Activated CD4-positive, alpha-beta memory T cell treated with anti-CD3 and anti-CD28 coated beads for 36 hours (primary cell): ENCODE measurements around the gene KANSL1L. TPM values are rescaled to one million over a fixed set of nuclear protein-coding genes. Genes with fewer than 3 reads are reported as not detected.

ENCODE experiments used
- CTCF ChIA-PET: fragments of 350-600 bp; sonication (Branson Sonifier 250); formaldehyde crosslinking; loops from one replicate; lab custom pipeline; 2021; ENCODE audit warnings: antibody characterized with exemption, inconsistent platforms; lab: Charles Lee
- POLR2A ChIA-PET: fragments of 350-600 bp; sonication (Branson Sonifier 250); formaldehyde crosslinking; loops from one replicate; lab custom pipeline; 2021; ENCODE audit warnings: antibody characterized with exemption; lab: Charles Lee
- DNase-seq: peaks from one replicate; pipeline ENCODE4 v3.0.0-alpha.2; 2020
- H3K27ac Mint-ChIP-seq: one replicate; pipeline ENCODE4 v1.8.0; 2021; ENCODE audit warnings: mixed read lengths
- H3K27me3 Mint-ChIP-seq: one replicate; pipeline ENCODE4 v1.8.0; 2021; ENCODE audit warnings: mixed read lengths
- H3K36me3 Mint-ChIP-seq: one replicate; pipeline ENCODE4 v1.8.0; 2021; ENCODE audit warnings: mixed read lengths
- H3K4me1 Mint-ChIP-seq: one replicate; pipeline ENCODE4 v1.8.0; 2021; ENCODE audit warnings: low read depth, mixed read lengths
- H3K4me3 Mint-ChIP-seq: one replicate; pipeline ENCODE4 v1.8.0; 2021; ENCODE audit warnings: mild to moderate bottlenecking, mixed read lengths
- H3K9me3 Mint-ChIP-seq: one replicate; pipeline ENCODE4 v1.8.0; 2021; ENCODE audit warnings: mixed read lengths
- intact Hi-C: fragments of 100-400 bp; cut with micrococcal nuclease; formaldehyde crosslinking; loops from one replicate; pipeline ENCODE4 v1.15.1; 2023
- total RNA-seq, 2 experiments: library from RNA; stranded (reverse); gene quantifications; one replicate each; pipeline ENCODE4 v1.2.3, GENCODE V29; 2021

Gene KANSL1L
- total RNA-seq, 2 experiments from 2014 or later: 4.0 to 4.6 TPM

- H3K27me3 Mint-ChIP-seq: no peaks in the 10 kb centered on the region
- H3K36me3 Mint-ChIP-seq: peaks cover 35% of the 10 kb centered on the region
- DNase-seq: no peak
- no peak overlapping the region for H3K27ac Mint-ChIP-seq
- ChIA-PET POLR2A (no interaction called here), CTCF (no interaction called here)
- peaks cover 32% of the 10 kb centered on the region for H3K9me3 Mint-ChIP-seq
- intact Hi-C loops: no loop called here
- no peak overlapping the region for H3K4me3 Mint-ChIP-seq
- H3K4me1 Mint-ChIP-seq: peaks cover 2% of the 10 kb centered on the region
Measured at GRCh38 chr2:210113614-210114235, 57.5 kb downstream of the KANSL1L start.

- peaks cover 3% of the 10 kb centered on the region for H3K4me1 Mint-ChIP-seq
- intact Hi-C loops: no loop called here
Measured at GRCh38 chr2:210112871-210113270, 58.3 kb downstream of the KANSL1L start.

GRCh38 chr2:210099940-210100339 is 71.3 kb downstream of the KANSL1L start:
- no peak for DNase-seq
- no peaks in the 10 kb centered on the region for H3K4me1 Mint-ChIP-seq
- no peak overlapping the region for H3K4me3 Mint-ChIP-seq
- H3K36me3 Mint-ChIP-seq: peaks cover 8% of the 10 kb centered on the region
- no peak overlapping the region for H3K27ac Mint-ChIP-seq
- ChIA-PET POLR2A (no interaction called here), CTCF (no interaction called here)
- no peaks in the 10 kb centered on the region for H3K27me3 Mint-ChIP-seq
- intact Hi-C loops: no loop called here
- H3K9me3 Mint-ChIP-seq: peaks cover 2% of the 10 kb centered on the region

More at GRCh38 chr2:210112871-210113270, 58.3 kb downstream of the KANSL1L start:
- POLR2A ChIA-PET: no interaction called here
- Mint-ChIP-seq H3K4me3 (no peak overlapping the region), H3K27ac (no peak overlapping the region), H3K36me3 (peaks cover 35% of the 10 kb centered on the region), H3K27me3 (no peaks in the 10 kb centered on the region), H3K9me3 (peaks cover 32% of the 10 kb centered on the region)
- DNase-seq: no peak
- CTCF ChIA-PET: no interaction called here

GRCh38 chr2:210094787-210095186 is 76.4 kb downstream of the KANSL1L start:
- peaks cover 2% of the 10 kb centered on the region for H3K36me3 Mint-ChIP-seq
- intact Hi-C loops: no loop called here
- H3K4me3 Mint-ChIP-seq: no peak overlapping the region
- H3K27ac Mint-ChIP-seq: no peak overlapping the region
- CTCF ChIA-PET: interaction anchor here (1.3 kb wide), 1 partner anchor 104 kb away, joined by 3 read pairs; no protein-coding TSS in a partner anchor
- no peaks in the 10 kb centered on the region for H3K27me3 Mint-ChIP-seq
- no peaks in the 10 kb centered on the region for H3K4me1 Mint-ChIP-seq
- POLR2A ChIA-PET: no interaction called here
- no peaks in the 10 kb centered on the region for H3K9me3 Mint-ChIP-seq
- DNase-seq: no peak

GRCh38 chr2:210092791-210093190 is 78.4 kb downstream of the KANSL1L start:
- no peak overlapping the region for H3K4me3 Mint-ChIP-seq
- no peak for DNase-seq
- intact Hi-C loops: no loop called here
- H3K9me3 Mint-ChIP-seq: no peaks in the 10 kb centered on the region
- no peaks in the 10 kb centered on the region for H3K4me1 Mint-ChIP-seq
- H3K27me3 Mint-ChIP-seq: no peaks in the 10 kb centered on the region
- H3K27ac Mint-ChIP-seq: no peak overlapping the region
- POLR2A ChIA-PET: no interaction called here
- peaks cover 2% of the 10 kb centered on the region for H3K36me3 Mint-ChIP-seq
- CTCF ChIA-PET: no interaction called here

- DNase-seq: no peak
- Mint-ChIP-seq H3K36me3 (no peaks in the 10 kb centered on the region), H3K4me1 (no peaks in the 10 kb centered on the region), H3K27me3 (no peaks in the 10 kb centered on the region), H3K4me3 (no peak overlapping the region), H3K9me3 (no peaks in the 10 kb centered on the region), H3K27ac (no peak overlapping the region)
- intact Hi-C loops: no loop called here
- POLR2A ChIA-PET: no interaction called here
- CTCF ChIA-PET: no interaction called here
Measured at GRCh38 chr2:210086930-210087329, 84.3 kb downstream of the KANSL1L start.

GRCh38 chr2:210086292-210086691 is 84.9 kb downstream of the KANSL1L start:
- Mint-ChIP-seq H3K4me3 (no peak overlapping the region), H3K4me1 (no peaks in the 10 kb centered on the region), H3K9me3 (no peaks in the 10 kb centered on the region), H3K27me3 (no peaks in the 10 kb centered on the region), H3K27ac (no peak overlapping the region), H3K36me3 (no peaks in the 10 kb centered on the region)
- POLR2A ChIA-PET: no interaction called here
- CTCF ChIA-PET: no interaction called here
- intact Hi-C loops: no loop called here
- DNase-seq: no peak

- H3K27me3 Mint-ChIP-seq: no peaks in the 10 kb centered on the region
- intact Hi-C loops: loop anchor here (1.0 kb wide), 1 partner anchor 122 kb away; no protein-coding TSS in a partner anchor
- no peak for DNase-seq
- H3K4me3 Mint-ChIP-seq: no peak overlapping the region
- no peak overlapping the region for H3K27ac Mint-ChIP-seq
- ChIA-PET POLR2A (no interaction called here), CTCF (interaction anchor here (0.6 to 1.9 kb wide), 6 partner anchors 11 to 146 kb away, joined by 3 to 11 read pairs (median 3); no protein-coding TSS in a partner anchor)
- no peaks in the 10 kb centered on the region for H3K4me1 Mint-ChIP-seq
- no peaks in the 10 kb centered on the region for H3K36me3 Mint-ChIP-seq
- no peaks in the 10 kb centered on the region for H3K9me3 Mint-ChIP-seq
Measured at GRCh38 chr2:210072922-210073509, 98.2 kb downstream of the KANSL1L start.

GRCh38 chr2:210072493-210072892 is 98.7 kb downstream of the KANSL1L start:
- CTCF ChIA-PET: interaction anchor here (1.0 to 1.9 kb wide), 2 partner anchors 123 to 126 kb away, joined by 3 to 11 read pairs; no protein-coding TSS in a partner anchor
- Mint-ChIP-seq H3K36me3 (no peaks in the 10 kb centered on the region), H3K27me3 (no peaks in the 10 kb centered on the region), H3K9me3 (no peaks in the 10 kb centered on the region), H3K4me1 (no peaks in the 10 kb centered on the region), H3K27ac (no peak overlapping the region), H3K4me3 (no peak overlapping the region)
- DNase-seq: no peak
- intact Hi-C loops: no loop called here
- POLR2A ChIA-PET: no interaction called here

GRCh38 chr2:210063306-210063705 is 107.9 kb downstream of the KANSL1L start:
- Mint-ChIP-seq H3K4me3 (no peak overlapping the region), H3K9me3 (peaks cover 1% of the 10 kb centered on the region), H3K4me1 (no peaks in the 10 kb centered on the region), H3K27ac (no peak overlapping the region), H3K27me3 (no peaks in the 10 kb centered on the region), H3K36me3 (peaks cover 1% of the 10 kb centered on the region)
- ChIA-PET POLR2A (no interaction called here), CTCF (no interaction called here)
- intact Hi-C loops: no loop called here
- DNase-seq: no peak

GRCh38 chr2:210055825-210056224 is 115.4 kb downstream of the KANSL1L start:
- ChIA-PET CTCF (no interaction called here), POLR2A (no interaction called here)
- H3K27me3 Mint-ChIP-seq: no peaks in the 10 kb centered on the region
- H3K4me3 Mint-ChIP-seq: no peak overlapping the region
- no peak overlapping the region for H3K27ac Mint-ChIP-seq
- H3K36me3 Mint-ChIP-seq: peaks cover 10% of the 10 kb centered on the region
- DNase-seq: no peak
- H3K4me1 Mint-ChIP-seq: no peaks in the 10 kb centered on the region
- H3K9me3 Mint-ChIP-seq: peaks cover 30% of the 10 kb centered on the region
- intact Hi-C loops: no loop called here

- no peak overlapping the region for H3K4me3 Mint-ChIP-seq
- peaks cover 10% of the 10 kb centered on the region for H3K36me3 Mint-ChIP-seq
- peaks cover 30% of the 10 kb centered on the region for H3K9me3 Mint-ChIP-seq
- DNase-seq: no peak
- intact Hi-C loops: no loop called here
- ChIA-PET CTCF (no interaction called here), POLR2A (no interaction called here)
- H3K27ac Mint-ChIP-seq: no peak overlapping the region
- H3K4me1 Mint-ChIP-seq: no peaks in the 10 kb centered on the region
- no peaks in the 10 kb centered on the region for H3K27me3 Mint-ChIP-seq
Measured at GRCh38 chr2:210054696-210055095, 116.5 kb downstream of the KANSL1L start.

GRCh38 chr2:210050885-210051284 is 120.3 kb downstream of the KANSL1L start:
- intact Hi-C loops: no loop called here
- Mint-ChIP-seq H3K27ac (no peak overlapping the region), H3K4me1 (no peaks in the 10 kb centered on the region), H3K4me3 (no peak overlapping the region), H3K36me3 (peaks cover 16% of the 10 kb centered on the region), H3K27me3 (no peaks in the 10 kb centered on the region), H3K9me3 (peaks cover 28% of the 10 kb centered on the region)
- ChIA-PET POLR2A (no interaction called here), CTCF (no interaction called here)
- no peak for DNase-seq
